HFF-Myc (cell line): ENCODE data around the gene MEFV.
"Not testable (repeated sequence)": the region's sequence is repeated elsewhere in the genome, so short reads cannot be mapped to it uniquely, and the experiment has no call there.

Experiments
- DNase-seq: peaks from one replicate; pipeline ENCODE4 v3.0.0-alpha.2; 2011; ENCODE audit warnings: low read depth; ENCODE audit errors: extremely low read depth
- H3K4me3 ChIP-seq: replicated peaks from 2 replicates; pipeline ENCODE4 v1.5.1; 2011; ENCODE audit warnings: low read depth, mild to moderate bottlenecking, control low read depth, low read length
- CTCF ChIP-seq: IDR thresholded peaks from 2 replicates; pipeline ENCODE4 v1.5.1; 2012; ENCODE audit warnings: mild to moderate bottlenecking, low read depth, low read length, control low read depth; ENCODE audit errors: missing control alignments

Gene MEFV

GRCh38 chr16:3207086-3207953 lies 49.1 kb downstream of the MEFV start:
- no peak for DNase-seq

GRCh38 chr16:3205939-3206338 lies 50.5 kb downstream of the MEFV start:
- not testable (repeated sequence) for H3K4me3 ChIP-seq, DNase-seq

More at GRCh38 chr16:3207086-3207953, 49.1 kb downstream of the MEFV start:
- TF ChIP-seq CTCF: no peak
- H3K4me3 ChIP-seq: no peak overlapping the region

- no peak for TF ChIP-seq CTCF
- no peak overlapping the region for H3K4me3 ChIP-seq
- no peak for DNase-seq
These were observed 53.4 kb downstream of the MEFV start for GRCh38 chr16:3202903-3203539.

DNA sequence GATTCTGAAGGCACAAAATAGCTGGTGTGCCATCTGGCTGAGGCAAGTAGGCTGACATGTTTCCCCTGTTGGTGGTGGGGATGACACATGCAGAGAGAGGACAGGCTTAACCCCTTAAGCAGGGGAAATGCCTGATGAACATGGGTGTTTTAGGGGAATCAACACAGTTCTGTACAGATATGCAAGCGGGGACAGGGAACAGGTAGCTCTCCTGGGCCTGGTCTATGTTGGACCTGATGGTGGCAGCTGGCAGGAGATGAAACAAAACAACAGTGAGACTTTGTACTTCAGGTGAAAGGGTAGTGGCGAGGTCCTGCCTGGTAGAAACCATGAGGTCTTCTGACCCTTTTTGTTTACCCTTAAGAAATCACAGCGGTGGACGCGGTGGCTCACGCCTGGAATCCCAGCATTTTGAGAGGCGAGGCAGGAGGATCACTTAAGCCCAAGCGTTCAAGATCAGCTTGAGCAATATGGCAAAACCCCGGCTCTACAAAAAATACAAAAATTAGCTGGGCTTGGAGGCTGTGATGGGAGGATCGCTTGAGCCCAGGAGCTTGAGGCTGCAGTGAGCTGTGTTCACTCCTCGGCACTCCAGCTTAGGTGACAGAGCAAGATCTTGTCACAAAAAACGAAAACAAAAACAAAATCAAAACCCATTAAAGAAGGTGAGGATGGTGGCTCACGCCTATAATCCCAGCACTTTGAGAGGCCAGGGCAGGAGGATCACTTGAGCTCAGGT lies 57.9 kb downstream of the MEFV start:
- TF ChIP-seq CTCF: no peak
- H3K4me3 ChIP-seq: no peak overlapping the region
- no peak for DNase-seq

GRCh38 chr16:3197694-3198333 lies 58.6 kb downstream of the MEFV start:
- not testable (repeated sequence) for DNase-seq, H3K4me3 ChIP-seq

DNA sequence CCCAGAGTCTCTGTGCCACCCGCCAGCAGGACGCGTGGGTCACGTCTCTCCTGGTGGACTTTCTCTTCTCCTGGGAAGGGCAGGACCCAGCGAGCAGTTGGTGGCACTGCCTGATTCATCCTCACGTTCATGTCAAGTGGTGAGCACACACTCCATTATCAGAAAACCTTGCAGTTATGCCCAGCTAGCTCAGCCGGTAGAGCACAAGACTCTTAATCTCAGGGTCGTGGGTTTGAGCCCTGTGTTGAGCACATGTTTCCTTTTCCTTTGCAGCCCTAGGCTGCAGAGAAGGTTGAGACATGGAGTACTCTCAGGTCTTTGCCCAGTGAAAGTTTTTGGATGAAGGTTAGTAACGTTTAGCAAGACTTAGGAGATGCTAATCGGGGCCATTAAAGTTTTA lies 60.5 kb downstream of the MEFV start:
- no peak overlapping the region for H3K4me3 ChIP-seq

More for the DNA sequence above, 60.5 kb downstream of the MEFV start:
- TF ChIP-seq CTCF: no peak
- DNase-seq: no peak
